ENCODE results near the gene A2M.

A2M gene

GRCh38 chr12:9073076-9073475 lies 42.6 kb downstream of the A2M start:
- no peak for TF ChIP-seq CTCF (IDR thresholded peaks at IDR 0.05)
- no peak for DNase-seq (ENCODE audit: low spot score)
- no peak overlapping the region for H3K4me3 ChIP-seq
- H3K27ac ChIP-seq = no peak overlapping the region

GRCh38 chr12:9072481-9073038 lies 43.2 kb downstream of the A2M start:
- no peak overlapping the region for H3K4me3 ChIP-seq
- peak overlapping the region in 1 of 2 donors; percentile 17 for H3K27ac ChIP-seq
- DNase-seq (ENCODE audit: low spot score) = no peak
- no peak for TF ChIP-seq CTCF (IDR thresholded peaks at IDR 0.05)

GRCh38 chr12:9071969-9072368 lies 43.8 kb downstream of the A2M start:
- no peak for TF ChIP-seq CTCF (IDR thresholded peaks at IDR 0.05)
- no peak for DNase-seq (ENCODE audit: low spot score)
- no peak overlapping the region for H3K4me3 ChIP-seq
- H3K27ac ChIP-seq = no peak overlapping the region

GRCh38 chr12:9071518-9071917 lies 44.2 kb downstream of the A2M start:
- Histone ChIP-seq H3K4me3 (no peak overlapping the region), H3K27ac (no peak overlapping the region)
- TF ChIP-seq CTCF (IDR thresholded peaks at IDR 0.05) = no peak
- no peak for DNase-seq (ENCODE audit: low spot score)

GRCh38 chr12:9070351-9070750 lies 45.4 kb downstream of the A2M start:
- no peak for DNase-seq (ENCODE audit: low spot score)
- Histone ChIP-seq H3K4me3 (no peak overlapping the region), H3K27ac (no peak overlapping the region)
- TF ChIP-seq CTCF (IDR thresholded peaks at IDR 0.05) = no peak

- TF ChIP-seq CTCF (IDR thresholded peaks at IDR 0.05) = no peak
- DNase-seq (ENCODE audit: low spot score) = no peak
Measured at GRCh38 chr12:9068600-9068999, 47.1 kb downstream of the A2M start.

GRCh38 chr12:9068086-9068485 lies 47.6 kb downstream of the A2M start:
- TF ChIP-seq CTCF (IDR thresholded peaks at IDR 0.05) = no peak
- DNase-seq (ENCODE audit: low spot score) = no peak
- H3K27ac ChIP-seq = no peak overlapping the region

More at GRCh38 chr12:9068600-9068999, 47.1 kb downstream of the A2M start:
- H3K4me3 ChIP-seq = no peak overlapping the region
- no peak overlapping the region for H3K27ac ChIP-seq

More at GRCh38 chr12:9068086-9068485, 47.6 kb downstream of the A2M start:
- H3K4me3 ChIP-seq = no peak overlapping the region
